Measurements from ENCODE around the gene DNAL1.

Gene DNAL1

DNA sequence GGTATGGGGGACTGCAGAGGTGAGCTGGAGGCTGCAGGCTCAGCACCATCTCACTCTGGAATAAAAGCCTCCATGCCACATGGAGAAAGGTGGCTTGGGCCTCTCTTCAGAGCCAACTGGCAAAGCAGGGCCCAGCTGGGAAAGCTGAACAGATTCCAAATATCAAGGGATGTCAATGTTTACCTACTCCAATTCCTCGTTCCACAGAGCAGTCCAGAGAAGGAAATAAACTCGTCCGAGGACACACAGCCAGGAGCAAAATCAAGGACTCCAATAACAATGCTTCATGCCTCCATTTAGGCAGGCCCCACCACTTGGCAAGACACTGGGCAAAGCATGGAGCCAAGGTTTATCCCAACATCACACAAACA is 105.7 kb downstream of the DNAL1 start:
- H3K36me3 ChIP-seq, result peaks cover 0 to 13% (median 5%) of the 10 kb centered on the region in 11 experiments; a peak in 8 of 22 replicates
- peak overlapping the region; percentile 97 to 100 (median 99) for H3K4me2 ChIP-seq
- peaks cover 92 to 100% (median 100%) of the 10 kb centered on the region in 11 experiments for H4K20me1 ChIP-seq
- no peaks in the 10 kb centered on the region for H3K9me3 ChIP-seq (replicated peaks in 1 of 11)
- H3K9ac ChIP-seq, result peak overlapping the region in 6 of 11 experiments; percentile 6 to 97 (median 64); a peak in 9 of 22 replicates
- TF ChIP-seq Cebpa-rat (IDR thresholded peaks at IDR 0.05), result no peak
- H3K27me3 ChIP-seq, result no peaks in the 10 kb centered on the region
- H3K27ac ChIP-seq, result peak overlapping the region in 10 of 11 experiments; percentile 91 to 99 (median 96); a peak in 16 of 22 replicates
- H3K4me3 ChIP-seq, result no peak overlapping the region
- H3K4me1 ChIP-seq, result peaks cover 98 to 100% (median 100%) of the 10 kb centered on the region in 10 experiments

DNA sequence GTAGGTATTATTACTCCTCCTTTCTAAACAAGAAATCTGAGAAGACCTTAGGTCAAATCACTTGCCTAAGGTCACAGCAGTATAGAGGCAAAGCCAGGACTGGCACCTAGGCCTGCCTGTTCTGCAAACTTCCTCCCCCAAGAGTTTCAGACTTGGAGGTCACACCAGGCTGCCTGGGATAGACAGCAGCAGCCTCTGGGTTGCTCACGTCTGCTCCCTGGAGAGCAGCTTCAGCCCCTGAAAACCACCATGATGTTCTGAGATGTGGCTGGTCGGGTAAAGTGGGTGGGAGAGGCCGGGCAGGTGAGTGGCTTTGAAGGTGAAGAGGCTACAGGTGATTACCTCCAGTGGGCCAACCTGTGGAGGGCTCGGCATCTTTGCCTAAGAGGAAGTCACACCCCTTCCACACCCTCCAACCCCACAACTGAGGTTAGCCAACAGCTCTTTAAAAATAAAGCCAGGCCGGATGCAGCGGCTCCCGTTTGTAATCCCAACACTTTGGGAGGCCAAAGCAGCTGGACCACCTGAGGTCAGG is 106.4 kb downstream of the DNAL1 start:
- peaks cover 98 to 100% (median 100%) of the 10 kb centered on the region in 10 experiments for H3K4me1 ChIP-seq
- no peaks in the 10 kb centered on the region for H3K9me3 ChIP-seq (replicated peaks in 1 of 11)
- H3K4me2 ChIP-seq, result peak overlapping the region; percentile 97 to 100 (median 99)
- TF ChIP-seq Cebpa-rat (IDR thresholded peaks at IDR 0.05), result no peak
- H3K36me3 ChIP-seq, result peaks cover 0 to 17% (median 5%) of the 10 kb centered on the region in 11 experiments; a peak in 7 of 22 replicates
- H4K20me1 ChIP-seq, result peaks cover 92 to 100% (median 100%) of the 10 kb centered on the region in 11 experiments
- H3K9ac ChIP-seq, result peak overlapping the region; percentile 37 to 98 (median 95); a peak in 16 of 22 replicates
- H3K27me3 ChIP-seq, result no peaks in the 10 kb centered on the region
- H3K4me3 ChIP-seq, result peak overlapping the region in 3 of 10 experiments; percentile 3 to 47 (median 24); a peak in 4 of 20 replicates
- H3K27ac ChIP-seq, result peak overlapping the region in 10 of 11 experiments; percentile 91 to 99 (median 96); a peak in 20 of 22 replicates

DNA sequence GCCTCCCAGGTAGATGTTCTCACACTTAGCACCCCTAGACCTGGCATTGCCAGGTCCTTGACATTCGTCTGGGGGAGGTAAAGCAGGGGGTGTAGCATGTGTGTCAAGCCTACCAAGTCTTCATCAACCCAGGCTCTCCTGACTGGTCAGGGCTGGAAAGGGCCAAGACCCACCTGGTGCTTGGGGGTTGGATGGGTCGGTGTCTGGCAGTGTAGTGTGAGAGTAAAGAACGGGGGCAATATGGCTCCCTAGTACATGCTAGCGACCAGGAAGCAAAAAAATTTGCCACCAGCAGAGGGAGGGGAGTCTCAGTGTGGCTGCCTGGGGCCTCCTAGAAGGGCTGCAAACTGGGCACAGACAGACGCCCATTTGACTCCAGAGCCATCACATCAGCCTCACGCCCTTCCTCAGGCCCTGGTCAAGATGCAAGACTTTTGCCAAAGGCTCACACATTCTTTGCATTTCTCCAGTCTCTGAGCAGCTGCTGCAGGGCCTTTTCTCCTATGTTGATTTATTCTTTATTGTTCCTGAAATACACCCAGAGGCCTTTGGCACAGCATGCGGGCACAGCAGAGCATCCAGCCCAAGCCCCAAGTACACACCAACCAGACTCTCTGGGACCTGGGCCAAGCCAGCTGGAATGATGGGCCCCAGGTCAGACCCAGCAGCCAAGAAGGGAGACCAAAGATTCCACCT is 107.7 kb downstream of the DNAL1 start:
- H3K27ac ChIP-seq, result peak overlapping the region; percentile 76 to 99 (median 95)
- peak overlapping the region; percentile 97 to 100 (median 99) for H3K4me2 ChIP-seq
- H3K4me3 ChIP-seq, result peak overlapping the region; percentile 40 to 96 (median 68); a peak in 18 of 20 replicates
- H3K9ac ChIP-seq, result peak overlapping the region; percentile 71 to 98 (median 95)
- peaks cover 92 to 100% (median 100%) of the 10 kb centered on the region in 11 experiments for H4K20me1 ChIP-seq
- peaks cover 0 to 17% (median 5%) of the 10 kb centered on the region in 11 experiments; a peak in 7 of 22 replicates for H3K36me3 ChIP-seq
- peaks cover 98 to 100% (median 100%) of the 10 kb centered on the region in 10 experiments for H3K4me1 ChIP-seq
- TF ChIP-seq Cebpa-rat (IDR thresholded peaks at IDR 0.05), result no peak
- no peaks in the 10 kb centered on the region for H3K9me3 ChIP-seq (replicated peaks in 1 of 11)
- no peaks in the 10 kb centered on the region for H3K27me3 ChIP-seq

All from BLaER1 treated with 17β-estradiol and CSF1 and Interleukin-3, amounts not matched to agents 10 nM and 100 nM (cell line).